B cell (primary cell): ENCODE results near the gene OGDH.

ENCODE experiments used
- EZH2 ChIP-seq: IDR thresholded peaks from 2 replicates; pipeline ENCODE4 v1.6.1; 2012; ENCODE audit warnings: borderline replicate concordance, low read depth, mild to moderate bottlenecking, moderate library complexity, low read length; ENCODE audit not compliant: insufficient read depth, poor library complexity, severe bottlenecking
- TF ChIP-seq, protein P1 (sequence below): fragments of 200-600 bp; IDR thresholded peaks from one replicate; pipeline ENCODE4 v1.8.0; 2022; ENCODE audit warnings: antibody characterized with exemption, mild to moderate bottlenecking

DNA sequence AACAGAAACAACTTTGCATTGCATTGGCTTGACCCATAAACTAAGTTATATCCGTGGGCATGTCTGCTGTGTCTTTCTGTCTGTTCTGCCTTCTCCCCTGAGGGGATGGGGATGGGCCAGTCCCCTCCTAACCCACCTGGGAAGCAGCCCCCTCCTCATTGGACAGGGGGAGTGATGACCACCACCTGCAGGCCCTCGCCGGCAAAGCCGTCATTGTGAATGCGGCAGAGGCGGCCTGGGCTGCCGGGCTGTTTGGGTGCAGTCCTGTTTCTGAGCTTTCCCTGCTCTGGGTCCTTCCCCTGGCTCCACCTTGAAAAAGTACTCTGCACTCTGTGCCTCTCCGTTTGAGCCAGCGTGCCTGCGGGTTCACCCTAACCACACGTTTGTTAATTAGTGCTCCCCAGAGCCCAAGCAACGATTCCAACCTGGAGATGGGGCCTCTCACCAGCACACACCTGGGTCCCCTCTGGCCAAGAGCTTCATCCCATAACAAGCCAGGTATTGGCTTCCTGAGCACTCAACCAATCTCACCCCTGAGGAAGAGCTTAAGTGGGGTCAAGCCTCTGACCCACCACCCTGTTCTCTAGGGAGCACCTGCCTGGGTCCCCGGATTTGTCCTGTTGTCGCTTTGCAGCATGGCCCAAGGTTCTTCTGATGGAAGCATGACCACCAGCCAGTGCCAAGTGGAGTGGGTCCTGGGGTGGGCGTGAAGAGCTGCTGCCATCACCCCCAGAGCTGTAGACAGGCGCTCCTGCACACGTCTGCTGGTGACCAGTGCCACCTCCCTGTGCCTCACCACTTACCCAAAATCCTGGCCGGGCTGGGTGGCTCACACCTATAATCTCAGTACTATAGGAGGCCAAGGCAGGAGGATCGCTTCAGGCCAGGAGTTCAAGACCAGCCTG, 102.8 kb downstream of the OGDH start:
- TF ChIP-seq, protein P1, sequence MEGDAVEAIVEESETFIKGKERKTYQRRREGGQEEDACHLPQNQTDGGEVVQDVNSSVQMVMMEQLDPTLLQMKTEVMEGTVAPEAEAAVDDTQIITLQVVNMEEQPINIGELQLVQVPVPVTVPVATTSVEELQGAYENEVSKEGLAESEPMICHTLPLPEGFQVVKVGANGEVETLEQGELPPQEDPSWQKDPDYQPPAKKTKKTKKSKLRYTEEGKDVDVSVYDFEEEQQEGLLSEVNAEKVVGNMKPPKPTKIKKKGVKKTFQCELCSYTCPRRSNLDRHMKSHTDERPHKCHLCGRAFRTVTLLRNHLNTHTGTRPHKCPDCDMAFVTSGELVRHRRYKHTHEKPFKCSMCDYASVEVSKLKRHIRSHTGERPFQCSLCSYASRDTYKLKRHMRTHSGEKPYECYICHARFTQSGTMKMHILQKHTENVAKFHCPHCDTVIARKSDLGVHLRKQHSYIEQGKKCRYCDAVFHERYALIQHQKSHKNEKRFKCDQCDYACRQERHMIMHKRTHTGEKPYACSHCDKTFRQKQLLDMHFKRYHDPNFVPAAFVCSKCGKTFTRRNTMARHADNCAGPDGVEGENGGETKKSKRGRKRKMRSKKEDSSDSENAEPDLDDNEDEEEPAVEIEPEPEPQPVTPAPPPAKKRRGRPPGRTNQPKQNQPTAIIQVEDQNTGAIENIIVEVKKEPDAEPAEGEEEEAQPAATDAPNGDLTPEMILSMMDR, result no peak
- TF ChIP-seq EZH2, result no peak
